ENCODE data around the gene NHS.

GRCh38 chrX:17355976-17356375, 19.0 kb upstream of the NHS start:
- TF ChIP-seq CTCF (IDR thresholded peaks at IDR 0.05): no peak
- no peak for TF ChIP-seq POLR2A (IDR thresholded peaks at IDR 0.05)

Data from body of pancreas (tissue), 4 donors.